SHP77 treated with DMSO at 0.1 percent for 48 hours (cell line): Measurements from ENCODE around the gene TMEM117.

Source experiments
- DNase-seq: peaks from one replicate; lab custom pipeline; 2025; lab: John Stamatoyannopoulos, UW

The TMEM117 gene

DNA sequence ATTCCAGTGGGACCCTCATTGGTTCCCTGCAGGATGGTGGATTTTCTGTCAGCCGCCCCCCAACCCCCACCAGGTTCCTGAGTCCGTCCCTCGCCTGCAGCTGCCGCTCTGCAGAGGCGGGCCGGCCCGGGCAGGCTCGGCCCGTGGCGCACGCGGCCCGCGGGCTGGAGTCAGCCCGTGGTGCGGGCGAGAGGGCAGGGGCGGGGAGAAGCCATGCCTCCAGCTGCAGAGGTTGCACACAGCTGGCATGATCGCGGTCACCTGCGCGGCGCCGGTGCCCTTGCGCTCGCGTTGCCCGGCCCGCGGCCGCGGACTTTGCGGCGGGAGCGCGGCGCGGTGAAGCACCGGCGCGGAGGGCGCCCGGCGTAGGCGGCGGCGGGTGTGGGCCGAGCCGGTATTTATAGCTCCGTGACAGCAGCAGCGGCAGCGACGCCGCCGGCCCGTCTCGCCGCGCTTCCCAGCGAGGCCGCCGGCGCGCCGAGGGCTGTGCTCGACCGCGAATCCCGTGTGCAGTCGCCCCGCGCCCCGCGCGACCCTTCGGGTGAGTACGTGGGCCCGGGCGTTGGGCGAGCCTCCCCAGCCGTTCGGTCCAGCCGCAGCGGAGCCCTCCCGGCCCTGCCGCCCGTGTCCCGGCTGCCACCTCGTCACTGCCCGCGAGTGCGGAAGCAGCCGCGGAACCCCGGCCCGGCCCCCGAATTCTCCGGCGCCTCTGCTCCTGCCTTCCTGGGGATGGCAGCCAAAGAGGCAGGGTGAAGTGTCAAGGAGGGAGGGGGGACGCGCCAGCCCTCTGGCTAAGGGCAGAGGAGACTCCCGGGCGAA lies at the start of gene TMEM117:
Gene TMEM117 (plus strand): TSS at position 426 of the 819 bp plus-strand sequence.
- no peak for DNase-seq

DNA sequence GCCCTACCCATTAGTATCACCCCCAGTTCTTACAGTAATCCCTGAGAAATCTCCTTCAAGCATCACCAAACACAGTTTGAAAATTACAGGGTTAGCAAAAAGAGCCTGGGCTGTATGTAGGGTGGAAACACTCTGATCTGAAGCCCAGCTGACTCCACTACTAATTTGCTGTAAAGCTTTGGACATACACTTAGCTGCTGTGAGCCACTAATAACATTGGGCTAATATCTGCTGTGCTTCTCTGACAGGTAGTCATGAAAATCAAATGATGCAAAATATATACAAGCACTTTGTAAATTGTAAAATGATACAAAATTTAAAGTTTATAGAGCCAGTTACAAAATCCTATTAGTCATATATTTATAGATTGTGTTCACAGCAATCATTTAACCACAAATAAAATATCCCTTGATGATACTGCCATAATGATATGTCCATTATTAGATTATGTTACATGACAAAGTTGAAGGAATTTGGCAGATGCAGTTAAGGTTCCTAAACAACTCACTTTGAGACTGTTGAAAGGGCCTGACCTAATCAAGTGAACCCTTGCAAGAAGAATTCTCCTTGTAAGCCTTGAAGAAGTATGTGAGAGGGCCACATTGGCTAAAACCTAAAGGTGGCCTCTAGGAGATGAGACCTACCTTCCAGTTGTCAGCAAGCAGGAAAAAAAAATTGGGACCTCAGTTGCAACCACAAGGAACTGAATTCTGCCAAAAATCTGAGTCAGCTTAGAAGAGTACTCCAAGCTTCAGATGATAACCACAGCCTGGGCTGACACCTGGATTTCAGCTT lies 48.8 kb upstream of the TMEM117 start:
- DNase-seq: no peak

DNA sequence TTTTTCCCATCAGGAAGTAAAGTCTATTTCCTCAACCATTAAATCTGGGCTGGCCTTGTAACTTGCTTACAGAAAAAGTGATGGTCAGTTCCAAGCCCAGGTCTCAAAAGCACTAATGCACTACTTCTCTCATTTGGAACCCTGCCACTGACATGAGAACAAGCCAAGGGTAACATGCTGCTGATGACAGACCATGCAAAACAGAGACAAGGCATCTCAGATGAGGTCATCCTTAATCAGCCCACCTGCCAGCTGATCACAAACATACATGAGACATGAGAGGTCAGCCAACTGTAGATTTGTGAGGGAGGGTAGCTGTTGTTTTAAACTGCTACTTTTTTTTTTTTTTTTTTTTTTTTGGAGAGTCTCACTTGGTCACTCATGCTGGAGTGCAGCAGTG lies 45.9 kb upstream of the TMEM117 start:
- no peak for DNase-seq

DNA sequence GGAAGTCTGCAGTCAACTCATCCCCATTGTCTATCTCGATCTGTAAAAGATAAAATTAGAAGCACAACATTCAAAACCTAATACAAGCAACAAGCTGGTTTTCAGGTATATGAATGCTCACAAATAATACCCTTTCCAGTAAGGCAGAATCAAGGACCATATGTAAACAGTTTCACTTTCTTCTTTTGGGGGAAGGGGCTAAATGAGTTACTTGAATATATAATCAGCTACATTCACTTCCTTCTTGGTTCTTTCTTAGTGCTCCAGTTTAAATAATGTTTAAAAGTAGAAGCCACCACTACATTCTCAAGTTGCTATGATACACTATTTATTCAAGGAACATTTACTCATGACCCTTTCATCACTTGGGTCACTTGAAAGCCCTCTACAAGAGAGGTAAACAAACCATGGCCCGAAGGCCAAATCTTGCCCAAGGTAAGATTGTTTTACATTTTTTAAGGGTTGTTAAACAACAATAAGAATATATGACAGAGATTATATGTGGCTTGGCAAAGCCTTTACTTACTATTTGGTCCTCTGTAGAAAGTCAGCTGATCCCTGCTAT lies 40.1 kb upstream of the TMEM117 start:
- DNase-seq: no peak

DNA sequence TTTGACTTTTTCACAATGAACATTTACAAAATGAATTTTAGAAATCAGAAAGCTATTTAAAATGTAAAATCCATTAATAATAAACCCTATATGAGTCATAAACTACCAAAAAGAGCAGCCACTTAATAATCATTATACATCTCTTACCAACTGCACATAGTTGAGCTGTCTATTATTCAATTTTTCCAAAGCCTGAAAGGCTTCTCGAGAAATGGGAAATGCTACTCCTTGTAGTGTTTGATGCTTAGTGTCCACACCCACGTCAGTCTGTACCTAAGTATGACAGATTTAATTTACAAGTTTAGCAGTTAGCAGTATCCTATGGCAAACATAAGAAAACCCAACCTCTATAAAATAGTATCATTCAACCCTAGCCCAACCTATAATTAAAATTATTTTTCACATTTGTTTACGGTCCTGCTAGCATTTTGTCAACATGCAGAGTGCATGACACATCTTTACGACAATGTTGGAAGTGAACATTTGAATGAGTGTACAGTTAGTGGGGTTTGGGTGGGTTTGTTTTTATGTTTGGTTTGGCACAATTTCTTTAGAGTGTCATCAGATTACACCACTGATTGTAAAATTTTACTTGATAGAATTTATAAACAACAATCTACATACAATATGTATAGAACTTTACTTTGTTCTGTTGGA lies 38.2 kb upstream of the TMEM117 start:
- DNase-seq: no peak

DNA sequence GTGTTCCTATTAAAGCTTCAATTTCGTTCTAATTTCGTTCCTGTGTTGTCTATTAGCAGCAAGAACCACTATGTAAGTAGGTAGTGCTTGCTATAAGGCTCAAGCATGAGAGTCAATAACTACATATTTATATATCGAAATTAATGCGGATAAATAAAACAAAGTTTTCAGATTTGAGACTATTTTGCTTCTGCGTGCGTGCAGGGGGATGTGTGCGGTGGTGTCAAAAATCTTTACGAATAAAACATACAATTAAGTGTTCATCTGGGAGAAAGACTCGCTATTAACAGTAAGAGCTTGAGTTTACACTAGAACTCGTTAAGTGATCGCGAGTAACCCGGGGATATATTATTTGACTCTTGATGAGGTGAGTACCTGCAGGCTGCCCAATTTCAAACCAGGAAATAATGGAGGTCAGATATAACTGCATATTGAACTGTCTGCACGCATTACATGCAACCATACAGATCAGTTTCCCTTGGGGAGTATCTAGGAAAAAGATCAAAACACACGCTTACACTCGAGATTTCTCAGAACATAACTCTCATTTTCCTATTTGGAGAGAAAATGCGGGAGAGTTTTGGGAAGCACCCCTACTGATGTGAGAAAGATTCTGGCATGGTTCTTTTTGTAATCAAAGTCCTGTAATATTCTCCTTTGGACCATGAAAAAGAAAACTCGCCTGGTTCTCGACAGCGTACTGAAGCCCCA lies 30.6 kb upstream of the TMEM117 start:
- DNase-seq: peak; percentile 48

DNA sequence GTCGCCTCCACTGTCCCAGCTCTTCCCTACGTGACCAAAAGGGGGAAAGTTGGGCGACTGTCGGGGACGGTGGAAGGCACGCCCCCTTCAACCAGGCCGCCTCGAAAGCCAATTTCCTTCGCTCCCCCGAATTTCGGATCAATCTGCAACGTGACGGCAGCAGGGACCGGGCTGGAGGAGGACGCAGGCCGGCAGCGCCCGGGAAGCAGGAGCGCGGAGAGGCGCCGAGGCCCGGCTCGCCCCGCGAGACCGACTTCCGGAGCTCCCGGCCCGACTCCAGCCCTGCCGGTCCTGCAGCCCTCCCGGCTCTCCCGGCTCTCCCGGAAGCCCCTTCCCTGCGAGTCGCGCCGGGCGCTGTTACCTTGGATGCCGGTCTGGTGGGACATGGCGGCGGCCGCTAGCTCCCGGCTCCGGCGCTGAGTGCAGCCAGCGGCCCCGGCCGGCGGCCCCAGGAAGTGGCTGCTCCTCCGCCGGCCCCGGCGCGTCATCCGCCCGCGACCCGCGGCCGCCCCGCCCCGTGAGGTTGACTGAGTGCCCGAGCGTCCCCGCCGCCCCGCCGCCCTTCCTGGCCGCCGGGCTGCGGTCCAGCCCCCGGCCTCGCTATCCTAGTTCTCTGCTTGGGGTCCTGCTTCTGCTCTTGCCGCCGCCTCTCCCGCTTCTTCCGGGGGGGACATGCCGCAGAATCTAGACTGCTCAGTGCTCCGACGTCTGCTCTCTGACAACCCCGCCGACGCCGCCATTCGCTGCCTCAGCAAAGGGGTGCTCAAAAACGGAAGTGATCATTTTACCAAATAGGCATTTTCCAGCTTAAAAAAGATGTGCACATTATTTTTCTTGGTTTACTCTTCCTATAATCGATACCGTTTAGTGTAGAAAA lies 29.8 kb upstream of the TMEM117 start, which contains the start of gene TWF1:
Gene TWF1 (minus strand): TSS at position 458 of the 877 bp plus-strand sequence. CDS start 72 bp downstream, at position 386.
- DNase-seq: peak; percentile 44

DNA sequence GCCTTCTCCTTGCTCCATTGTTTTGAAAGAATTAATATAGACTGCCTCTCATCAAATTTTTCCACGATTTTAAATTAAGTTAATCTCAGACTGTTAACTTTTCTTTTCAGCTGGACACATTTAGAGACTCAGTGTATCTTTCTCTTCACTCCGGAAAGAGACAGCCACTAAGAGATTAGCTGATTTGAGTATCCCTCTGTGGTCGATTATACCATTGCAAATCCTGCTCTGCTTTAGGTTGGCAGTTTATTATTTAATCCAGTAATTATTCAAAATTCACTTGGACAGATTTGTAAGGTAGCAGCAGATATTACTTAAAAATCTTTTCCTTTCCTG lies 29.2 kb upstream of the TMEM117 start:
- DNase-seq: no peak

DNA sequence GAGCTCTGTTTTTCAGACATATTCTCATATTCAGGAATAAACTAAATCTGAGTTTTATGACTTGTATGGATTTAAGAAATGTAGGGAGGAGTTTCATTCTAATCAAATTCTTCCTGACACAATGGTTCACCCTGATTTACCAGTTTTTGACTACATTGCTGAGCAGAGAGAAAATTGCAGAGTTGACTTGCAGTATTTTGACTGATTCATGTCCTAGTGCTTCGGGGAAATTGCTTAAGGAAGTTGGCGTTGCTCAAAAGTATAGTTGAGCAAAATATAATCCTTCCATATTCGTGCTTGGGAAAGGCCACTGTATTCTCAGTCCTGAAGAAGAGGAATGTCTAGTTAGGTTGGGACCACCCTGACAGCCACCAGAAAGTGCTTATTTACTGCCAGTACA lies 28.5 kb upstream of the TMEM117 start:
- no peak for DNase-seq

DNA sequence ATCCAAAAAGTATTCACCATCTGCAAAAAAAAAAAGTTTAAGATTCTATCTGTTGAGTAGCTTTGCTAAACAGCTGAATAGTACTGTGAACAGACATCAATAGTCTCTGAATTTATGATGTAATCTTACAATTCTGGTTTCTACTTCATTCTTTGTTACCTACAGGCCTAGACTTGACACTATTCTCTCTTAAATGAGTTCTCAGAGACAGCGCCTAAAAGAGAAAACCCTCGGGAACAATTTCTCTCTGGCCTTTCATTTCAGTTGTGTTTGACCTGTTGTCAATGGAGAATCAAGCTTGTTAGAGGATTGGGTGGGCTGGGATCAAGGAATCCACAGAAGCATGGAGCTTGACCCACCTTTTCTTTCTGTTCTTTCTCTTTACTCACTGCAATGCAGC lies 23.8 kb upstream of the TMEM117 start:
- DNase-seq: no peak

DNA sequence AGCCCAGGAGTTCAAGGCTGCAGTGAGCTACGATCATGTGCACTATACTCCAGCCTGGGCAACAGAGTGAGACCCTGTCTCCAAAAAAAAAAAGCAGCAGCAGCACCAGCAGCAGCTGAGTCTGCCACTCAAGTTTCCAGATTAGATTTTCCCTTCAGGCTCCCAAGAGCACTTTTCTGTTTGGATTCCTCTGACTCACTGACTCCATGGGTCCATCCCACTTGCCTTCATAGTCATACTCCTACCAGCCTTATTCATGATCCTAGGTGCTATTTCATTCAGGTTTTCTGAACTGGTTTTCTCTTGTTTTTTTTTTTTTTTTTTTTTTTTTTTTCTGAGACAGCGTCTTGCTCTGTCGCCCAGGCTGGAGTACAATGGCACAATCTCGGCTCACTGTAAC lies 23.0 kb upstream of the TMEM117 start:
- DNase-seq: no peak

DNA sequence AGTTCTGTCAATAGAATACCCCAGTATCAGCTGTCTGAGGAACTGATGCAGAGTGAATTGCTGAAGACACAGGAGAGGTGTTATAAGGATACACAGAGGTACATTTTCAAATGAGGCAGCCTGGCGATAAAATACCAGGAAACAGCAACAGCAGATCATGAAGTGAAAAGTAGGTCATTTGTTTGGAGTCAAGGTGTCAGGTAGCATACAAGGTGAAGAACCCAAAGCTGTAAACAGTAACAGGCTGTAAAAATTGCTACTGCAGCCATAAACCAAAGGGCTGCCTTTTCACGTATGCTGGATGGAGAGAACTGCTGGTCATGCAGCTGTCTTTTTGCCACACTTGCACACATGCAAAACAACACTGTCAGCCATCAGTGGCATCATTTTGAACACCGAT lies 20.5 kb upstream of the TMEM117 start:
- no peak for DNase-seq

DNA sequence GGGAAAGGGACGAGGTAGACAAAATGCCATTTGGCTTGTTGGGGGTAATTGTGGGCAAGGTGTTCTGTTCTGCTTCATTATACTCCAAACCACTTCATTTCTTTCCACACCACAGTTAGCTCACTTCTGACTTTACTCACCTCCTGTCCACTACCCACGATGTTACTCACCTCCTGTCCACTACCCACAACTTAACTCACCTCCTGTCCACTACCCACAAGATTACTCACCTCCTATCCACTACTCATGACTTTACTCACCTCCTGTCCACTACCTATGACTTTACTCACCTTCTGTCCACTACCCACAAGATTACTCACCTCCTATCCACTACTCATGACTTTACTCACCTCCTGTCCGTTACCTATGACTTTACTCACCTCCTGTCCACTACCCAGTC lies 19.7 kb upstream of the TMEM117 start:
- no peak for DNase-seq

DNA sequence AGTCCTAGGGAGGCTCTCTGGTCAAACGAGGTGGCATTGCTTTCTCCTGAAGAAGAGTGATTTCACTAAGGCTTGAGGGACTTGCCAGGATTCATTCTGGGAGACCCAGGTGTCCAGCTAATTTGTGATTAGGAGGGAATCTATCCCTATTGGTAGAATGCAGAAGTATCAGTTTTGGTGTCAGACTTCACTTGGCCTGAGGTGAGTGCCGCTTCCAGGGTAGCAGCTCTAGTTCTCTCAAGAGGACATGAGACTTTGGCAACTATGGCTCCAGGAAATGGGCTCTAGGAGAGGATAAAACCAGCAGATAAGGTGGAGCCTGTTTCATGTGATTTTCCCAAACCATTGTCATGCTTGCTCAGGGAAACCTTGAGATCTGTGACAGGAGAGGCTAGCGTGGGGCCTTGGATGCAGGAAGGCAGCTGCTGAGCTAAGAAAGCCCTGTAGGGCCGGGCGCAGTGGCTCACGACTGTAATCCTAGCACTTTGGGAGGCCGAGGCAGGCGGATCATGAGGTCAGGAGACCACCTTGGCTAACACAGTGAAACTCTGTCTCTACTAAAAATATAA lies 11.6 kb upstream of the TMEM117 start:
- no peak for DNase-seq

DNA sequence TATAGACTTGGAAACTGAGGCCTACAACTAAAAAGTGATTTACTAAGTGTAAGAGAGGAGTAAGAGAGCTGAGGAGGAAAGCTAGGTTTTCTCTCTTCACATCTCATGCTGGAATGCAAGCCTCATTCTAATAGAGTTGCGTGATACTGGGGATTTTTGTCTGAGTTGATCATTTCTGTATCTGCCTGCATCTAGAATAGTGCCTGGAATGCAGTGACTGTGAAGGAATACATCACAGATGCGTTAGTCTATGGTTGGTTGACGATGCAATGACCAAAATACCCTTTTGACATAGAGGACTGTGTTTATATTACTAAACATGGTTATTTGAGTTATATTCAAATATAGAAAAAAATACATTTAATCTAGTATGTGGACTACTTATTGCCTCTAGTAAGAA lies 9.2 kb upstream of the TMEM117 start:
- DNase-seq: no peak

DNA sequence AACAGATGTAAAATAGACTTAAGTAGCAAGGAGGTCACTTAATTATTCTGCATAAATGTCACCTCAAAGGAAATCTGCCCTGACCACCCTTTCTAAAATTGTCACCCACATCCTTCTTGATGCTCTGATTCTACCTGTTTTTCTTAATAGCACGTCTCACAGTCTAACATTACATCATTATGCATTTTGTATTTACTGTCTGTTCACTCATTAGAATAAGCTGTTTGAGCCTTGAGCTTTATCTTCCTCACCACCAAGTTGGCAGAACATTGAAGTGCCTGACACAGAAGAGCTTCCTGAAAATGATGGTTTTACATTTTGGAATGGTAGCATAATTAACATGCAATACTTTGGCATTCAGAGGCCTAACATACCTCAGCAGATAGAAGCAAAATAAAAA lies 8.8 kb upstream of the TMEM117 start:
- DNase-seq: no peak

DNA sequence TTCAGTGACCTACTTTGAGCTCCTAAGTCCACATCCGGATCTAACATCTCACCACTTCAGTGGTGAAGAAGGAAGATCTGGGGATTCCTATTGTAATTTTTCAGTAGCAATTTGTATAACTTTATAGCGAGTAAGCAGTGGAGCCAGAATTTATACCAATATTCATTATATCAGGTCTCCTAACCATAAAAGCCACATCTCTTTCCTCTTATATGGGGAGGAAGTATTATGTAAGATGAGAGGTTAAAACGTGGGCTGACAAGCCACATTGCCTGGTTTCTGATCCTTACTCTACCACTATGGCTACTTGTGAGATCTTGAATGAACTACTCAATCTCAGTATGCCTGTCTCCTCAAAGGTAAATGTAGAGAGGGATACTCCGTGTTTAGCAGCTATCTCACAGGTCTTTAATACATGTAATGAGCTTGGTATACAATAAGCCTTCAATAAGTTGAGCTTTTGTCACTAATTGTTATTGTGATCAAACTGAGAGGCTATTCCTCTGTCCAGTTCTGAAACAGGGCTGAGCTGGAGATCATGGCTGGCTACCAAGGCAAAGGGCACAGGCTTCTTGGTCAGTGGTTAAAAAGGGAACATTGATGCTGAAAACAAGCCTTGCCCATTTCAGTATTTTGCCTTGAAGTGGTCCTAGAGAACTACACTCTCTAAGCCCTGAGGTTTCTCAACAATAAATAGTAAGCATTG lies 3.3 kb upstream of the TMEM117 start:
- no peak for DNase-seq

DNA sequence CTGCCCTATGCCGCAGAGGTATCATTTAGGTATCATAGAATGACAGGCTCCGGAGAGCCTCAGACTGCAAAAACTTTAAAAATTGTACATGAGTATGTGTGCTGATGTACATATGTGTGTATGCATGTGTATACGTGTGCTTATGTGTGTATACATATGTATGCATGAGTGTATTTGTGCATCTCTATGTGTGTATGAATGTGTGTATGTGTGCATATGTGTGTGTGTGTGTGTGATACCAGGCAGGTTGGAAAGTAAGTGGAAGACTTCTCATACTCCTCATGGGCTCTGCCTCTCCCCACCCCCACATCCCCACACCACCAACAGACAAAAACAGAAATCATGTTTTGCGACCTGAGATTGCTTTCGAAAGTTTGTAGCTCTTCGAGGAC lies 621 bp upstream of the TMEM117 start:
- DNase-seq: no peak

DNA sequence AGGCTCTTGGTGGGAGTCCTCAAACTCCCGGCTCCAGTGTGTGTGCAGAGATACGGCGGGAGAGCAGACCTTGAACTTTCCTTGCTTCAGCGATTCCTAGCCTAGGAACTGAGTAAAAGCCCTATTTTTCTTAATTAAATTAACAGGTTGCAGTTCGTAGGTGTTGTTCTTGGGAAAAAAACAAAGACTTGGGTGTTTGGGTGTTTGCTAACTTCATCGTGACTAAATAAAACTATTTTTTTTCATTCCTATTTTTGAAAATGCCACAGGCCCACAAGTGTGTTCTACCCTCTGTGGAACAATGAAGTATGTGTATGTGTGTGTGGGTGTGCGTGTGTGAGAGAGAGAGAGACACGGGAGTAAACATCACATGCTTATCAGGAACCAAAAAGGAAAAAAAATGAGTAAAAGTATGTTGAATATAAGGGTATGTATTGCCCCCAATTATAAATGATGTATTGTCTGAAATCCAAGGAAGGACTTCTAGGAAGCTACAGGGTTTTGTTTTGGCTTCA lies 651 bp downstream of the TMEM117 start:
- DNase-seq: no peak

DNA sequence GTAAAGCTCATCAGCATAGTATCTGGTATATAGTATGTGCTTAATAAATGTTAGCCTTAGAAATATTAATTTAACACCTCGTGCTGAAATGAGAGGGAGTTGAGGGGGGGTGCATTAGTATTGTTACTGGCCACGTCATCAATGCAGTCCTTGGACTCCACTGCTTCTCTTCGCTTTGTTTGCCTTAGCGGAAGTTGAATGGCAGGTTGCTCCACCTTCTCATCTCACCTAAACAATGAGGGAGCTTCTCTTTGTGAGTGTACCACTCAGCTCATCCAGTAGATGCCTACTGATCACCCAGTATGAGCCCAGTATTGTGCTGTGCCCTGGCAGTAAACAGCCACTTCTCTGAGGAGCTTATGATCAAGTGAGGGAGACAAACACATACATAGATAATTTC lies 4.5 kb downstream of the TMEM117 start:
- no peak for DNase-seq
